CD4-positive, alpha-beta T cell treated with Interleukin-6 for 4 hours (primary cell): ENCODE results near the gene TSLP.

Experiments used
- DNase-seq: peaks from one replicate; pipeline ENCODE4 v3.0.0-alpha.2; 2020; ENCODE audit warnings: mixed read lengths

TSLP gene

GRCh38 chr5:111099058-111099778, 27.7 kb downstream of the TSLP start:
- DNase-seq: no peak

- DNase-seq: no peak
These were observed 34.9 kb downstream of the TSLP start for GRCh38 chr5:111106320-111106948.

GRCh38 chr5:111107371-111107770, 35.9 kb downstream of the TSLP start:
- DNase-seq: no peak

- no peak for DNase-seq
These were observed 40.4 kb downstream of the TSLP start for GRCh38 chr5:111111956-111112355.

- no peak for DNase-seq
These were observed 42.2 kb downstream of the TSLP start for GRCh38 chr5:111113678-111114077.

- DNase-seq: no peak
These were observed 43.7 kb downstream of the TSLP start for GRCh38 chr5:111115229-111115628.

DNA sequence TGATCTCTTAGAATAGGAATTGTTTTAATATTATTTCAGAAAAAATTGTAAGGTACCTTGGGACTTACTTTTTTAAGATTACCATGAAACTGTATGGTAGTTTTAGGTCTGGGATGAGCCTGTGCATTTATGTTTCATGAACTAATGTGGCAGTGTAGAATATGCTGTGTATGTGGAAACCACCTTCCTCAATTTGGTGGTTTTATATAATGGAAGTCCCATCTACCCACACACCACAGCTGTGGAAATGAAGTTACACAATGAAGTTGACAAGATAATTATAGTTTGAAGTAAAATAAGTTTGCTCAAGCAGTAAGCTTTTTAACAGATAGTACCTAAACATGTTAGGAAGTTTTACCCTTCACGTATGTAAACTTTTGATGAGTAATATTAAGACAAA, 45.0 kb downstream of the TSLP start:
- DNase-seq: no peak

DNA sequence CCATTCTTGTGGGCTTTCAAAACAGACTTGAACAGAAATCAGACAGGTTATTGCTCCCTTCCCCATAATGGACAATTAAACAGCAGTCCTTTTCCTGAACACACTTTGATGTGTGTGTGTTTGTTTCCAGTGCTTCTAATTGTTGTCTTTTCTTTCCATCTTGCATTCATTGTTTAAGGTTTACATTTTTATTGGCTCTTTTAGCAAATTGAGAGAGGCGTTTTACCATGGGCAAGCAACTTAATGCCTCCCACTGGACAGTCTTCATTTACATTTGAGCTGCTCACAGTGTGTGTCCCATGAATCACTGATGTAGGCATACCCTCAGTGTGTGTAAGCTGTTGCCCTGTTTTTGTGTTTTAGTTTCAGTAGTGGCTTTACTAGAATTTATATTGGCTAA, 45.6 kb downstream of the TSLP start:
- no peak for DNase-seq

DNA sequence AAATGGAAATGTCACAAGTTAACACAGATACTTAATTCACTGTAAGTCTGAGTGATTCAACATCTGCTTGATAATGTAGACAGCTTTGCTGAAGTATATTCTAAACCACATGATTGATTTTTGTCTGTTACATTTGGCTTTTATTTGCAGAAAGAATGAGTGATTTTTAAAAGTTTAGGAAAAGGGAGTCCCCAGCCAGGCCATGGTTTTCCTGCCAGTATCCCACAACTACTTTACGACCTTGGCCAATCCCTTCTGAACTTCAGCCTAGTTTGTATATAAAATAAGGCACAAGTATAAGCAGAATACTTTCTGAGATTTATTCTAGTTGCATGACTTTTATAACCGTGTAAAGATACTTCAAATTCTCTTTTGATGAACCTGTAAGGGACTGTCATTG, 47.7 kb downstream of the TSLP start:
- no peak for DNase-seq

DNA sequence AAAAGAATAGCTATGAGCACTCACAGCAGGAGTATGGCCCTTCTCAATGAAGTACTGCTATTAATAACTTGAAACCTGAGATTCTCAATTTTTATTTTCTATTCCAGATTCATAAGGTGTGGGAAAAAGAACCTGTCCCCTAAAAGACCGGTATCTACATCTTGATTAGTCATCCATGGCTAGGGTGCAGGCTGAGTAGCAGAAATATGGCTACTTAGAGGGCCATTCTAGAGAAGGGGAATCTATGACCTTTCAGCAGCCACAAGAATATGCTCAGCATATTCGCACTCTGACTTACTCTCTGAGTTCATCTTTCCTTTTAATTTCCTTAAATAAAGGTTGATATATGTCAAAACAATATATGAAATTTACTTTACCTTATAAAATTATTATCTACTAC, 48.3 kb downstream of the TSLP start:
- DNase-seq: no peak

DNA sequence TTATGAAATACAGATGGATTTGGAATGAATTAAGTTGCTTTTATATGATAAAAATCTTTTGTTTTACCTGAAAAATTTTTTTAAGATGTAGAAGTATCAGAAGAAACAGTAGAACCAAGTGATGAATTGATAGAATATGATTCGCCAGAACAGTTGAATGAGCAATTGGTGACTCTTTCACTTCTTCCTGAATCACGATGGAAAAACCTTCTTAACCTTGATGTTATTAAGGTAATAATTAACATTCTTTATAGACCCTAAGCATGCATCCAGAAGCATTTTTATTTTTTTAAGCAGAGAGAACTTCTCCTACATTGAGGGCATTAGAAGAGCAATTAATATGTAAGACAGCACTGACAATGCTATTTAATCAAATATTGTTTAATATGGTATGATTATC, 49.4 kb downstream of the TSLP start:
- DNase-seq: no peak

- DNase-seq: no peak
These were observed 50.4 kb downstream of the TSLP start for GRCh38 chr5:111121926-111122325.

GRCh38 chr5:111122398-111122797, 50.9 kb downstream of the TSLP start:
- no peak for DNase-seq

- DNase-seq: no peak
These were observed 53.3 kb downstream of the TSLP start for GRCh38 chr5:111124793-111125192.

GRCh38 chr5:111126896-111127295, 55.4 kb downstream of the TSLP start:
- no peak for DNase-seq
